HUES64 (cell line): ENCODE data around the gene FREM2.

Source experiments
- H3K27ac ChIP-seq: 2 replicates; pipeline ENCODE4 v1.7.0; 2013; ENCODE audit warnings: low read depth, low read length, inconsistent platforms
- H3K27me3 ChIP-seq: 2 replicates; pipeline ENCODE4 v1.6.1; 2013; ENCODE audit warnings: mild to moderate bottlenecking, low read length; ENCODE audit not compliant: insufficient read depth
- H3K36me3 ChIP-seq: 2 replicates; pipeline ENCODE4 v1.6.1; 2013; ENCODE audit warnings: mild to moderate bottlenecking, low read length; ENCODE audit not compliant: insufficient read depth
- H3K4me1 ChIP-seq: 2 replicates; pipeline ENCODE4 v1.6.1; 2013; ENCODE audit warnings: mild to moderate bottlenecking, low read length, moderate library complexity; ENCODE audit not compliant: insufficient read depth
- H3K4me3 ChIP-seq: 2 replicates; pipeline ENCODE4 v1.5.1; 2013; ENCODE audit warnings: mild to moderate bottlenecking, low read length, moderate library complexity
- H3K9ac ChIP-seq: 2 replicates; pipeline ENCODE4 v1.6.1; 2013; ENCODE audit warnings: mild to moderate bottlenecking, low read depth, low read length
- H3K9me3 ChIP-seq: 2 replicates; pipeline ENCODE4 v1.6.1; 2013; ENCODE audit warnings: low read depth, low read length; ENCODE audit not compliant: insufficient read depth
- WGBS: fragments of 150-250, 120-280 bp; methylation state at CpG from one replicate; pipeline ENCODE4 v1.1.7; 2013; ENCODE audit warnings: missing lambda C conversion rate; 5-methylcytosine and 5-hydroxymethylcytosine counted together

Gene FREM2

GRCh38 chr13:38763446-38764381 is 76.8 kb downstream of the FREM2 start:
- Histone ChIP-seq H3K27ac (no peak overlapping the region), H3K9ac (peak overlapping the region; percentile 8; the same call in 1 of the 2 replicates)
- 45% methylated on average over 4 of the region's 7 CpGs for WGBS

GRCh38 chr13:38766799-38767198 is 79.9 kb downstream of the FREM2 start:
- Histone ChIP-seq H3K4me1 (peaks cover 22% of the 10 kb centered on the region), H3K27me3 (no peaks in the 10 kb centered on the region), H3K9me3 (no peaks in the 10 kb centered on the region), H3K9ac (no peak overlapping the region), H3K36me3 (no peaks in the 10 kb centered on the region), H3K4me3 (no peak overlapping the region), H3K27ac (no peak overlapping the region)
- 100% methylated on average over 2 of the region's 2 CpGs for WGBS

More at GRCh38 chr13:38763446-38764381, 76.8 kb downstream of the FREM2 start:
- Histone ChIP-seq H3K4me1 (peaks cover 10% of the 10 kb centered on the region; the same call in 1 of the 2 replicates), H3K4me3 (no peak overlapping the region), H3K9me3 (no peaks in the 10 kb centered on the region), H3K36me3 (no peaks in the 10 kb centered on the region), H3K27me3 (no peaks in the 10 kb centered on the region)

GRCh38 chr13:38767506-38768265 is 80.8 kb downstream of the FREM2 start:
- Histone ChIP-seq H3K9ac (no peak overlapping the region), H3K27ac (no peak overlapping the region), H3K36me3 (no peaks in the 10 kb centered on the region), H3K4me1 (peaks cover 28% of the 10 kb centered on the region), H3K27me3 (no peaks in the 10 kb centered on the region), H3K4me3 (no peak overlapping the region), H3K9me3 (no peaks in the 10 kb centered on the region)
- WGBS = 85% methylated on average over 1 of the region's 1 CpG

- Histone ChIP-seq H3K27ac (no peak overlapping the region), H3K4me3 (no peak overlapping the region), H3K9me3 (no peaks in the 10 kb centered on the region), H3K27me3 (no peaks in the 10 kb centered on the region), H3K4me1 (peaks cover 19% of the 10 kb centered on the region), H3K36me3 (no peaks in the 10 kb centered on the region), H3K9ac (no peak overlapping the region)
- WGBS = 84% methylated on average over 7 of the region's 7 CpGs
Measured at GRCh38 chr13:38769526-38769925, 82.6 kb downstream of the FREM2 start.

- Histone ChIP-seq H3K4me1 (peaks cover 19% of the 10 kb centered on the region), H3K36me3 (0 out of 2 replicates have a peak, but pooled peaks cover 3% of the 10 kb centered on the region), H3K9ac (no peak overlapping the region), H3K27ac (no peak overlapping the region), H3K4me3 (no peak overlapping the region), H3K9me3 (no peaks in the 10 kb centered on the region), H3K27me3 (no peaks in the 10 kb centered on the region)
- WGBS = 77% methylated on average over 5 of the region's 5 CpGs
Measured at GRCh38 chr13:38775085-38775484, 88.2 kb downstream of the FREM2 start.

- H3K4me3 ChIP-seq = no peak overlapping the region
- H3K4me1 ChIP-seq = no peaks in the 10 kb centered on the region
- 100% methylated on average over 4 of the region's 6 CpGs for WGBS
- H3K9me3 ChIP-seq = no peaks in the 10 kb centered on the region
- no peak overlapping the region for H3K9ac ChIP-seq
- no peaks in the 10 kb centered on the region for H3K27me3 ChIP-seq
- H3K36me3 ChIP-seq = 0 out of 2 replicates have a peak, but pooled peaks cover 3% of the 10 kb centered on the region
- H3K27ac ChIP-seq = no peak overlapping the region
Measured at GRCh38 chr13:38777347-38778119, 90.7 kb downstream of the FREM2 start.

GRCh38 chr13:38781539-38781938 is 94.7 kb downstream of the FREM2 start:
- Histone ChIP-seq H3K4me1 (peaks cover 3% of the 10 kb centered on the region; the same call in 1 of the 2 replicates), H3K9me3 (no peaks in the 10 kb centered on the region), H3K4me3 (no peak overlapping the region), H3K27ac (no peak overlapping the region), H3K9ac (no peak overlapping the region), H3K27me3 (no peaks in the 10 kb centered on the region), H3K36me3 (0 out of 2 replicates have a peak, but pooled peaks cover 7% of the 10 kb centered on the region)
- WGBS = 98% methylated on average over 2 of the region's 3 CpGs

GRCh38 chr13:38784036-38784880 is 97.4 kb downstream of the FREM2 start:
- WGBS = 97% methylated on average over 15 of the region's 15 CpGs
- Histone ChIP-seq H3K27ac (no peak overlapping the region), H3K27me3 (no peaks in the 10 kb centered on the region), H3K9me3 (no peaks in the 10 kb centered on the region), H3K36me3 (0 out of 2 replicates have a peak, but pooled peaks cover 5% of the 10 kb centered on the region), H3K4me1 (peaks cover 3% of the 10 kb centered on the region; the same call in 1 of the 2 replicates), H3K4me3 (no peak overlapping the region), H3K9ac (no peak overlapping the region)

- Histone ChIP-seq H3K4me3 (no peak overlapping the region), H3K9ac (no peak overlapping the region)
- 89% methylated on average over 1 of the region's 2 CpGs for WGBS
Measured at GRCh38 chr13:38785042-38785441, 98.2 kb downstream of the FREM2 start.

GRCh38 chr13:38785490-38785889 is 98.6 kb downstream of the FREM2 start:
- no peaks in the 10 kb centered on the region for H3K27me3 ChIP-seq
- 93% methylated on average over 1 of the region's 1 CpG for WGBS
- H3K9ac ChIP-seq = no peak overlapping the region
- H3K36me3 ChIP-seq = 0 out of 2 replicates have a peak, but pooled peaks cover 5% of the 10 kb centered on the region
- no peak overlapping the region for H3K27ac ChIP-seq
- H3K9me3 ChIP-seq = no peaks in the 10 kb centered on the region
- H3K4me3 ChIP-seq = no peak overlapping the region
- peaks cover 3% of the 10 kb centered on the region; the same call in 1 of the 2 replicates for H3K4me1 ChIP-seq

More at GRCh38 chr13:38785042-38785441, 98.2 kb downstream of the FREM2 start:
- peaks cover 3% of the 10 kb centered on the region; the same call in 1 of the 2 replicates for H3K4me1 ChIP-seq
- H3K27ac ChIP-seq = no peak overlapping the region
- H3K9me3 ChIP-seq = no peaks in the 10 kb centered on the region
- H3K36me3 ChIP-seq = 0 out of 2 replicates have a peak, but pooled peaks cover 5% of the 10 kb centered on the region
- no peaks in the 10 kb centered on the region for H3K27me3 ChIP-seq
